ENCODE data around the gene TMEM39B.

TMEM39B gene

DNA sequence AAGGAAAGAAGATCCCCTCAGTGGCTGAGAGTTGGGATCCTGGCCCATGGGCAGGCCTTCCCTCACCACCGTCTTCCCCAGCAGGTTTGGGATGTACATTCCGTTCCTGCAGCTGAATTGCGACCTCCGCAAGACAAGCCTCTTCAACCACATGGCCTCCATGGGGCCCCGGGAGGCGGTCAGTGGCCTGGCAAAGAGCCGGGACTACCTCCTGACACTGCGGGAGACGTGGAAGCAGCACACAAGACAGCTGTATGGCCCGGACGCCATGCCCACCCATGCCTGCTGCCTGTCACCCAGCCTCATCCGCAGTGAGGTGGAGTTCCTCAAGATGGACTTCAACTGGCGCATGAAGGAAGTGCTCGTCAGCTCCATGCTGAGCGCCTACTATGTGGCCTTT lies 18.9 kb downstream of the TMEM39B start:
- no peak overlapping the region for H3K4me3 ChIP-seq (ENCODE audit: low read depth, low read length)
- TF ChIP-seq POLR2A (IDR thresholded peaks at IDR 0.05; ENCODE audit: extremely low read depth, insufficient read length) (no peak), MAX (IDR thresholded peaks at IDR 0.05; ENCODE audit: low read depth, low read length) (no peak), MYC (IDR thresholded peaks at IDR 0.05; ENCODE audit: low read depth, low read length) (no peak)
- TF ChIP-seq, protein P1, sequence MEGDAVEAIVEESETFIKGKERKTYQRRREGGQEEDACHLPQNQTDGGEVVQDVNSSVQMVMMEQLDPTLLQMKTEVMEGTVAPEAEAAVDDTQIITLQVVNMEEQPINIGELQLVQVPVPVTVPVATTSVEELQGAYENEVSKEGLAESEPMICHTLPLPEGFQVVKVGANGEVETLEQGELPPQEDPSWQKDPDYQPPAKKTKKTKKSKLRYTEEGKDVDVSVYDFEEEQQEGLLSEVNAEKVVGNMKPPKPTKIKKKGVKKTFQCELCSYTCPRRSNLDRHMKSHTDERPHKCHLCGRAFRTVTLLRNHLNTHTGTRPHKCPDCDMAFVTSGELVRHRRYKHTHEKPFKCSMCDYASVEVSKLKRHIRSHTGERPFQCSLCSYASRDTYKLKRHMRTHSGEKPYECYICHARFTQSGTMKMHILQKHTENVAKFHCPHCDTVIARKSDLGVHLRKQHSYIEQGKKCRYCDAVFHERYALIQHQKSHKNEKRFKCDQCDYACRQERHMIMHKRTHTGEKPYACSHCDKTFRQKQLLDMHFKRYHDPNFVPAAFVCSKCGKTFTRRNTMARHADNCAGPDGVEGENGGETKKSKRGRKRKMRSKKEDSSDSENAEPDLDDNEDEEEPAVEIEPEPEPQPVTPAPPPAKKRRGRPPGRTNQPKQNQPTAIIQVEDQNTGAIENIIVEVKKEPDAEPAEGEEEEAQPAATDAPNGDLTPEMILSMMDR (IDR thresholded peaks at IDR 0.05; ENCODE audit: low read depth, low read length) = no peak
- no peak for DNase-seq (ENCODE audit: low read depth)

DNA sequence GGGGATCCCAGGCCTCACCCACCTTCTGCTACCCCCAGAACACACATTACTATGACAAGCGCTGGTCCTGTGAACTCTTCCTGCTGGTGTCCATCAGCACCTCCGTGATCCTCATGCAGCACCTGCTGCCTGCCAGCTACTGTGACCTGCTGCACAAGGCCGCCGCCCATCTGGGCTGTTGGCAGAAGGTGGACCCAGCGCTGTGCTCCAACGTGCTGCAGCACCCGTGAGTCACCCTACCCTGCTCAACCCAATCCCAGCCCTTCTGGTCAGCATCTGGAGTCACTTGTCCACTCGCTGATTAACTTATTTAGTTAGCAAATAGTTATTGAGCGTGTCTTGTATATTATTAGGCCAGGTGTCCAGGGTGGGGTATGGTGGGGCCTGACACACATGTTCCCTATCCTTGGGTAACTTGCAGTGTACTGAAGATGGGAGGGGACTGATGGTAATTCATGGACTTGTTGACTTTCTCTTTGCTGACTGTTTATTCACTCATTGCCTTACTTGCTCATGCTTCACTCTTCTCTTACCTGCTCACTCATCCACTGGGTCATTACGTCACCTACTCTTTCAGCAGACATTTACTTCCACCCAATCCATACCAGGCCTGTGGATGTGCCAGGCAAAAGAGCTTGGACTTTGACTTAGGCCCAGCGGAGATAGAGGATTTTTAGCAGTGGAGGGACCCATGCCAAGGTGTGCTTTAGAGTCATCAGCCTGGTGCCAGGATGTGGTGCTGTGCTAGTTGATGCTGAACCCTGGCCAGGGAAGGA lies 22.2 kb downstream of the TMEM39B start:
- DNase-seq (ENCODE audit: low read depth) = no peak

GRCh38 chr1:32099426-32099825 lies 26.7 kb downstream of the TMEM39B start:
- DNase-seq (ENCODE audit: low read depth) = no peak
- TF ChIP-seq MAX (IDR thresholded peaks at IDR 0.05; ENCODE audit: low read depth, low read length) (no peak), POLR2A (IDR thresholded peaks at IDR 0.05; ENCODE audit: extremely low read depth, insufficient read length) (no peak)
- TF ChIP-seq, protein P1 (IDR thresholded peaks at IDR 0.05; ENCODE audit: low read depth, low read length) = no peak
- no peak overlapping the region for H3K4me3 ChIP-seq (ENCODE audit: low read depth, low read length)

More for the DNA sequence above, 22.2 kb downstream of the TMEM39B start:
- H3K4me3 ChIP-seq (ENCODE audit: low read depth, low read length) = no peak overlapping the region
- no peak for TF ChIP-seq MAX (IDR thresholded peaks at IDR 0.05; ENCODE audit: low read depth, low read length)
- TF ChIP-seq, protein P1 (IDR thresholded peaks at IDR 0.05; ENCODE audit: low read depth, low read length) = no peak
- no peak for TF ChIP-seq POLR2A (IDR thresholded peaks at IDR 0.05; ENCODE audit: extremely low read depth, insufficient read length)
- TF ChIP-seq MYC (IDR thresholded peaks at IDR 0.05; ENCODE audit: low read depth, low read length) = no peak

- TF ChIP-seq, protein P1 (IDR thresholded peaks at IDR 0.05; ENCODE audit: low read depth, low read length) = no peak
- TF ChIP-seq MAX (IDR thresholded peaks at IDR 0.05; ENCODE audit: low read depth, low read length) (no peak), POLR2A (IDR thresholded peaks at IDR 0.05; ENCODE audit: extremely low read depth, insufficient read length) (no peak), MYC (IDR thresholded peaks at IDR 0.05; ENCODE audit: low read depth, low read length) (no peak)
- peak; percentile 65 for DNase-seq (ENCODE audit: low read depth)
- H3K4me3 ChIP-seq (ENCODE audit: low read depth, low read length) = no peak overlapping the region
Observed at GRCh38 chr1:32100359-32100758, 27.6 kb downstream of the TMEM39B start.

DNA sequence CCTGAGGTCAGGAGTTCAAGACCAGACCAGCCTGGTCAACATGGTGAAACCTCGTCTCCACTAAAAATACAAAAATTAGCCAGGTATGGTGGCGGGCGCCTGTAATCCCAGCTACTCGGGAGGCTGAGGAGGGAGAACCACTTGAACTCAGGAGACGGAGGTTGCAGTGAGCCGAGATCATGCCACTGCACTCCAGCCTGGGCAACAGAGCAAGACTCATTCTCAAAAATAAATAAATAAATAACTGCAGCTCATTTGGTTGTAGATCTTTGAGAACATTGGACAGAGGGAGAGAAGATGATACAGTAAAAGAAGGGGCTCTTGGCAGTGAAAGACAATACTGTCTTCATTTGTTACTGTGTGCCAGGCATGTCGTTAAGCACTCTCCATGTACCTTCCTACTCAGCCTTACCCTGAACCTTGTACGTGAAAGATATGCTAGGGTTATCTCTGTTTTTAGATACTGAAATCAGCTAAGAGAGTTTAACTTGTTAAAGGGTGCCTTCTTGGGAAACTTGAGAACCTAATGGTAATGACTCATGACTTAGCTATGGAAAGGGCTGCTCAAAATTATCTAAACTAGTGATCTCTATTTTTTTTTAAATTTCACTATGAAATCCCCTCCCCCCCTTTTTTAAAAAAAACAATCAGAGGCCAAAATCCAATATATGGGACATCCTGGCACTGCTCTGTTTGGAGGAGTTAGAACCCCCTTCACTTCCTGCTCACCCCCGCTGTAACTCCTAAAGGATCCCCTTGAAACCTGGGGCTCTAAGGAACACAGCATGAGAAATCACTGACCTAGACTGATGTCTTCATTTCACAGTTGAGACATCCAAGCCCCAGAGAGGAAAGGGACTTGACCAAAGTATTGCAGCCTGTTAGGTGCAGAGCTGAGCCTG lies 28.3 kb downstream of the TMEM39B start:
- no peak for DNase-seq (ENCODE audit: low read depth)
- TF ChIP-seq, protein P1 (IDR thresholded peaks at IDR 0.05; ENCODE audit: low read depth, low read length) = no peak
- no peak for TF ChIP-seq MAX (IDR thresholded peaks at IDR 0.05; ENCODE audit: low read depth, low read length)
- no peak for TF ChIP-seq POLR2A (IDR thresholded peaks at IDR 0.05; ENCODE audit: extremely low read depth, insufficient read length)
- no peak for TF ChIP-seq MYC (IDR thresholded peaks at IDR 0.05; ENCODE audit: low read depth, low read length)
- H3K4me3 ChIP-seq (ENCODE audit: low read depth, low read length) = no peak overlapping the region
